Left colon (tissue), 2 donors: ENCODE data around the gene TSHR. TPM values are rescaled to one million over a fixed set of nuclear protein-coding genes. Genes with fewer than 3 reads are reported as not detected.
A peak's percentile ranks its signal among the peaks of the same experiment; 100 is the strongest.
"Not testable (repeated sequence)": the region's sequence is repeated elsewhere in the genome, so short reads cannot be mapped to it uniquely, and the experiment has no call there.

Source experiments
- ATAC-seq: fragments of 200-7000 bp; cut with Tn5 transposase; one replicate; pipeline ENCODE4 v1.9.1; 2020; ENCODE audit warnings: mild to moderate bottlenecking, moderate library complexity
- DNase-seq, 2 donors: peaks; one replicate each; pipeline ENCODE4 v3.0.0-alpha.2; 2020
- intact Hi-C, 2 donors: fragments of 100-400 bp; cut with DNase I in 1 of 2; cut with micrococcal nuclease in 1 of 2; formaldehyde crosslinking; loops; one replicate each; pipeline versions ENCODE4 v1.11.2 to v1.14.0; 2022; cut with DNase I, micrococcal nuclease
- total RNA-seq, 2 donors: library from RNA; stranded (reverse); fragmentation: NEBNext Ultra II Directional; extraction: Animal tissue kit (Norgen Biotek cat#: 25700); gene quantifications; one replicate each; pipeline ENCODE4 v1.2.1, GENCODE V29; 2021
- donor health status: DM: no; HTN: no; CAD: no.
- donor health status: DM: yes; HTN: yes; CAD: no.

Gene TSHR
- total RNA-seq, 2 donors from 2014 or later: 0.22 TPM; not detected in 1

DNA sequence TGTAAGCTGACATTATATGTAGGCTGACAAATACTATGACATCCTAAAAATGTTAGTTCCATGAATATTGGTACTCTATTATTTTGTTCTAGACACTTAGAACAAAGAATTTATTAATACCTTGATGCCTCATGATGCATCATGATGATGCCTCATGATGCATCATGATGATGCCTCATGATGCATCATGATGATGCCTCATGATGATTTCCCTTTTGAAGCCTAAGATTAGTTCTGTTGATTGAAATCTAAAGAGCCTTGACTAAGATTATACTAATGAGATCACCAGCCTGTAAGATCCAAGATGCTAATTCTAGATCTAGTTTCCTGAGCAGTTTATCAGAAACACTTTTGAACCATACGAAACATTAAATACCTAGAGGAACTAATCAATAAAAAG lies 9.2 kb upstream of the TSHR start:
- no peak for ATAC-seq
- intact Hi-C loops: no loop called here
- no peak for DNase-seq

DNA sequence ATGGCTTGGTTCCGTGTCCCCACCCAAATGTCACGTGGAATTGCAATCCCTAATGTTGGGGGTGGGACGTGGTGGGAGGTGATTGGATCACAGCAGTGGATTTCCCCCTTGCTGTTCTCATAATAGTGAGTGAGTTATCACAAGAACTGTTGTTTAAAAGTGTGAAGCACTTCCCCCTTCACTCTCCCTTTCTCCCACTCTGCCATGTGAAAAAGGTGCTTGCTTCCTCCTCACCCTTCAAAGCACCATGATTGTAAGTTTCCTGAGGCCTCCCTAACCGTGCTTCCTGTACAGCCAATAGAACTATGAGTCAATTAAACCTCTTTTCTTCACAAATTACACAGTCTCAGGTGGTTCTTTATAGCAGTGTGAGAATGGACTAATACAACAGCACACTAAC lies 8.6 kb upstream of the TSHR start:
- ATAC-seq: no peak
- intact Hi-C loops: no loop called here

GRCh38 chr14:80948291-80948690 lies 7.1 kb upstream of the TSHR start:
- no peak for ATAC-seq
- intact Hi-C loops: no loop called here
- DNase-seq: no peak

More for the DNA sequence above, 8.6 kb upstream of the TSHR start:
- DNase-seq: no peak

GRCh38 chr14:80951491-80951890 lies 3.9 kb upstream of the TSHR start:
- DNase-seq (no peak), ATAC-seq (no peak)
- intact Hi-C loops: no loop called here

DNA sequence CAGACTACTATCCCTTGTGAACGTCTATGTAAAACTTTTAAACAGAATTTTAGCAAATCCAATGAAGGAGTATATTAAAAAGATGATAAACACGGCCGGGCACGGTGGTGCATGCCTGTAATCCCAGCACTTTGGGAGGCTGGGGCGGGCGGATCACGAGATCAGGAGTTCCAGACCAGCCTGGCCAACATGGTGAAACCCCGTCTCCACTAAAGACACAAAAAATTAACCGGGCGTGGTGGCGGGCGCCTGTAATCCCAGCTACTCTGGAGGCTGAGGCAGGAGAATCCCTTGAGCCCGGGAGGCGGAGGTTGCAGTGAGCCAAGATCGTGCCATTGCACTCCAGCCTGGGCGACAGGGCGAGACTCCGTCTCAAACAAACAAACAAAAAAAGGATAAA lies 2.2 kb upstream of the TSHR start:
- ATAC-seq, intact Hi-C loops, DNase-seq: not testable (repeated sequence)

DNA sequence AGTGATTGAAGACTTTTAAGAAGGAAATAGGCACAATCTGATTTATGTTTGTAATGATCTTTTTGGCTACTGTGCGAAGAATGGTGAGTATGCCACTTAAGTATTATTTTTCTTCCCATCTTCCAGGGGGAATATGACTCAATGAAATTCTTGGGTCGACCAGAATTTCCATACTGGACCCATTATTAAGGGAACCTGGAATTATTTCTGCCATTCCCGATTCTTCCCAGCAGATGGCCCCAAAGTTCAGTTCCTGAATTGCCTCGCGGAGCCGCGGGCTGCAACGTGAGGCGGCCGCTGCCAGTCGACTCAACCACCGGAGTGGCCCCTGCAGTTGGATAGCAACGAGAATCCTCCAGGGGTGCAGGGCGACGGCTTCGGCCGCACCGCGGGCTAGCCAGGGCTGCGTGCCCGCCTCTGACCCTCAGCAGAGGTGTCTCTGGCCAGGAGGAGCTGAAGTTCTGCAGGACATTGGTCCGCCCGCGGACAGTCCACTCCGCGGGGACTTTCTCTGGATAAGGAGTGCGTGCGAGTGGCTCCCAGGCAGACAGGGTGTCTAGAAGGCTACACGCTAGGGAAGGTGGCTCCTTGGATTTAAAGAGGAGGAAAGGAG lies 628 bp upstream of the TSHR start:
- intact Hi-C loops: loop anchor here in 1 of 2 donors (1.0 kb wide), 1 partner anchor 33 kb away; no protein-coding TSS in a partner anchor
- DNase-seq (peak; percentile 62 to 79), ATAC-seq (peak; percentile 89)

- intact Hi-C loops: no loop called here
Observed at GRCh38 chr14:80956102-80956501, 681 bp downstream of the TSHR start.

GRCh38 chr14:80956922-80957321 lies 1.5 kb downstream of the TSHR start:
- DNase-seq (no peak), ATAC-seq (no peak)
- intact Hi-C loops: no loop called here

More at GRCh38 chr14:80956102-80956501, 681 bp downstream of the TSHR start:
- ATAC-seq: no peak
- no peak for DNase-seq

DNA sequence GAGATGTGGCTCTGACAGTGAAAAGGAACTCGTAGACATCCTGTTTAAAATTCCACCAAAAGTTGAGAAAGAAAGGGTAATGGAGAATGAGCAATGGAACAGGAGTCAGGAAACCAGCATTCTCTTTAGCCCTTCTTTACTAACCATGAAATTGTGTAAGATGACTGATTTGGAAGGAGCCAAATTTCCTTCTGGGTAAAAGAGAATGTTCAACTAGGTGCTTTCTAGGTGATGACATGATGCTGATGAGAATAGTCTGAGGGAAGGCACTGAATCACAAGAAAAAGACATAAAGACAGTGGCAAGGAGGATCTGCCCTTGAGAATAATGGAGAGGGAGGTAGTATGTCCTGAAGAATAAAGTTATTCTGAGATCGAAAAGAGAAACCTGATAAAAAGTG lies 2.2 kb downstream of the TSHR start:
- DNase-seq (no peak), ATAC-seq (no peak)
- intact Hi-C loops: no loop called here

GRCh38 chr14:80958226-80958625 lies 2.8 kb downstream of the TSHR start:
- DNase-seq (no peak), ATAC-seq (no peak)
- intact Hi-C loops: no loop called here

- intact Hi-C loops: no loop called here
- DNase-seq (no peak), ATAC-seq (no peak)
Observed at GRCh38 chr14:80958939-80959338, 3.5 kb downstream of the TSHR start.

- intact Hi-C loops: no loop called here
- ATAC-seq (peak; percentile 70), DNase-seq (peak; percentile 24 to 38)
Observed at GRCh38 chr14:80959496-80959895, 4.1 kb downstream of the TSHR start.

GRCh38 chr14:80965037-80965436 lies 9.6 kb downstream of the TSHR start:
- intact Hi-C loops: no loop called here
- ATAC-seq (no peak), DNase-seq (no peak)

DNA sequence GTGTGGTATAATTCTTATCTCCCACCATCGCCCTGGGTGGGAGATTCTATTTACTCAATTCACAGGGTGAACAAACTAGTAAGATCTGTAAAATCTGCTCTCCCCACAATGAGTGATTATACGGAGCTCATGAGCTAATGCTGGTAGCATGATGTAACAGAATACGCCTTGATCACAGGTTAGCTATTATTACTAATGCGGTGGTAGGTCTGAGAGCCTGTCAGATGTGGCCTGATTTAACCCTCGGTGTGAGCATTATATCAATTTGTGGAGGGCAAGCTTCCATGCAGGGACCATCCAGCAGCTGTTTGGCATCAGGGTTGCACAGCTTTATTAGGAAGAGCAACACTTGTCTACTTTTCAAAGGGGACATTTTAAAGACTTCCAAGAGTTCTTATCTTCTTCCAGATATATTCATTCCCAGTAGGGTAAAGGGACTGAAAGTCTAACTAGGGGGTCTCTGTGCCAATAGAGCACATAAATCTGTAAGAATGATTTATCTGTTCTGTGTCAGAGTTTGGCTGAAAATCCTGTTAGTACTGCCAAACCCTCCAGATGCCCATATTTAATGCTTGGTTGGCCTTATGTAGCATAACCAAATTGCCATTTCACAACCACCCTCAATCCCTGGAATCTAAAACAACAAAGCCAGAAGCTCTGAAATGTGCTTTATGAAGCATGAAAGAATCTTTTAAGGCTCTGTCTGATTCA lies 18.7 kb downstream of the TSHR start:
- ATAC-seq: no peak

DNA sequence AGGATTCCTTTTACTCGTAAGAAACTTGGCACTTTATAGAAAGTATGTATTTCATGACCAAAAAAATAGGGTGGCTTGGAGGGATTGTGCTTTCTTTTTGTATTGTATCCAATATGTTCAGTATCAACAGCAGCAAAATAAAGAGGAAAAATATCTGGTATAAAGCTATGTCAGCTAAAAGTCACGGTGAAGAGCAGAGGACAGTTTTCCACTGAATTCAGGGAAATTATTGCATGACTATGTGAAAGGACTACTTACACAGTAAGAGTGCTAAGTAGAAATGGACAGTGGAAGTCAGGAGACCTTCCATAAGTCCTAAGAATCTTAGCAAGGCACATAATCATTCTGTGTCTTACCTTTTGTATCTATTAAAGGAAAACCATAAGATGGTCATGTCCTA lies 19.3 kb downstream of the TSHR start:
- intact Hi-C loops: no loop called here
- ATAC-seq (no peak), DNase-seq (no peak)

More for the DNA sequence above, 18.7 kb downstream of the TSHR start:
- intact Hi-C loops: no loop called here
- no peak for DNase-seq

- intact Hi-C loops: no loop called here
- DNase-seq (no peak), ATAC-seq (peak; percentile 98)
Observed at GRCh38 chr14:80977221-80977620, 21.8 kb downstream of the TSHR start.

DNA sequence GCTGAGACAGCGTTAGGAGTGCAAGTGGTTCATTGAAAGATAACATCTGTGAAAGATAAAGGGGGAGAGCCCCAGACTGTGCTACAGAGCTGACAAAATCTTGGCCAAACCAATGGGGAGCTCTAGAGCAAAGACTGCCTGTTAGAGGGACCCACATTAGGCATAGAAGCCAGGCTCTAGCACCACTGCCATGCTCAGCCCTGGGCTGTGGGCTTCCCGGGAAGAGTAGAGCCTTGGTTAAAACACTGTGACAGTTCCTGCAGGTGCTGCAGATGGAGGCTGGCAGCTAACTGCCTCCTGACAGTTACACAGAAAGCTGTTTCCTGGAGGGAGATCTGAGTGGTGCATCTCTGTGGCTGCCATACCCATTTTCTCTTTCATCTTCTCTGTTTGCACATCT lies 23.0 kb downstream of the TSHR start:
- ATAC-seq (no peak), DNase-seq (no peak)
- intact Hi-C loops: no loop called here

DNA sequence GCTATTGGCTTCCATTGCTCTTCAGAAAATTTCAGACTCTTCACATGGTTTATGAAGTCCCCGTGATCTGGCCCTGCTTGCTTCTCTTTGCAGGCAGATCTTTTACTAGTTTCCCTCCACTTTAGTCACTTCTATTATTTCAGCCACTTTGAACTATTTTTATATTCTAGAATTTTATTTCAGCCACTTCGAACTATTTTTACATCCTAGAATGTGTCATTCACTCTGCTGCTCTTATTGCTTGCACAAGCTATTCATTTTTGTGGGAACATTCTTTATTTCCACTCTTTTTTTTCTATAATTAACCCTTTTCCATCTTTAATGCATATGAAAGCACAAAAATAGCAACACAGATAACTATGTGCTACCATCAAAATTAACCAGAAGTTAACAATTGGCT lies 24.5 kb downstream of the TSHR start:
- intact Hi-C loops: no loop called here
- DNase-seq (no peak), ATAC-seq (no peak)

GRCh38 chr14:80981156-80981555 lies 25.7 kb downstream of the TSHR start:
- intact Hi-C loops: no loop called here
- DNase-seq (no peak), ATAC-seq (no peak)

GRCh38 chr14:80981673-80982072 lies 26.3 kb downstream of the TSHR start:
- intact Hi-C loops: no loop called here
- DNase-seq (no peak), ATAC-seq (no peak)

DNA sequence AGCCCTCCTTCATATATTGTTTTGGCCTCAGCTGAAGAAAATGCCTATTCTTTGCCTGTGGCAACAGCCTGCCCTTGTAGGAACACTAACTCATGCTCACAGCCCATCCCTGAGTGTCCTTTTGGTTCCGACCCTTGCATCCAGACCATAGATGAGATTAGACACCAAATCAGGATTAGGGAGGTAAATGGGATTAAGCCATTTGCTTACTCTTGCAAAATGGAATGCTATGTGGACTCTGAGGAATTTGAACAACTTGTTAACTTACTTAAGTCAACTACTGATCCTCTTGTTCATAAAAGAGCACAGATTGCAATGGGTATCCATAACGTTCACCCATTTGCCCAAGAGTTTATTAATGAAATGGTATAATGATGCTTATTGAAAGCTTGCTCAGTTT lies 27.3 kb downstream of the TSHR start:
- DNase-seq: no peak
- intact Hi-C loops: no loop called here
- ATAC-seq: no peak
